Breast epithelium (tissue), 4 donors: ENCODE results near the gene ADAMTS1. TPM values are rescaled to one million over a fixed set of nuclear protein-coding genes. Genes with fewer than 3 reads are reported as not detected.
"Not testable (repeated sequence)": the region's sequence is repeated elsewhere in the genome, so short reads cannot be mapped to it uniquely, and the experiment has no call there.

Experiments used
- DNase-seq, 2 donors: peaks; one replicate each; pipeline ENCODE4 v3.0.0-alpha.2; 2019; ENCODE audit warnings: low spot score in 2 of 2
- H3K27ac ChIP-seq, 2 donors: fragments of 200-600 bp; sonication (generic) in 1 of 2; one replicate each; pipeline ENCODE4 v1.5.1; 2016 to 2019; ENCODE audit warnings: mild to moderate bottlenecking in 1 of 2
- H3K27me3 ChIP-seq, 2 donors: fragments of 200-600 bp; sonication (generic) in 1 of 2; one replicate each; pipeline versions ENCODE4 v1.5.1 to v1.6.0; 2017 to 2019; ENCODE audit warnings: control low read depth in 1 of 2, mild to moderate bottlenecking in 1 of 2
- H3K36me3 ChIP-seq: fragments of 200-600 bp; one replicate; pipeline ENCODE4 v1.5.1; 2019
- H3K4me1 ChIP-seq, 2 donors: fragments of 200-600 bp; sonication (generic); one replicate each; pipeline ENCODE4 v1.5.1; 2016 to 2019; ENCODE audit warnings: control low read depth in 1 of 2
- H3K4me3 ChIP-seq, 3 donors: fragments of 200-600 bp; sonication (generic); 1 replicate in 2 of 3; 2 replicates in 1 of 3; pipeline ENCODE4 v1.5.1; 2016 to 2019; ENCODE audit warnings: mild to moderate bottlenecking in 3 of 3, moderate library complexity in 2 of 3
- H3K9me3 ChIP-seq, 2 donors: fragments of 200-600 bp; sonication (generic) in 1 of 2; one replicate each; pipeline ENCODE4 v1.5.1; 2016 to 2019; ENCODE audit warnings: control low read depth in 1 of 2
- POLR2A ChIP-seq: fragments of 450-650 bp; IDR thresholded peaks from one replicate; pipeline ENCODE4 v1.6.1; 2016; ENCODE audit warnings: antibody characterized with exemption, mild to moderate bottlenecking, moderate library complexity
- POLR2AphosphoS5 ChIP-seq, 3 donors: sonication (generic); formaldehyde crosslinking; IDR thresholded peaks; one replicate each; pipeline ENCODE4 v1.6.1; 2017; ENCODE audit warnings: antibody characterized with exemption in 3 of 3
- intact Hi-C: fragments of 100-400 bp; cut with DNase I; formaldehyde crosslinking; loops from one replicate; pipeline ENCODE4 v1.15.1; 2023; ENCODE audit warnings: low total_unique reads
- total RNA-seq, 3 donors: library from RNA; depleted of rRNA; stranded (reverse); fragments of >200 nt; gene quantifications; one replicate each; pipeline ENCODE4 v1.1.0, GENCODE V29; 2016
- TF ChIP-seq, protein P1 (sequence below), 3 donors: fragments of 450-650 bp; IDR thresholded peaks; one replicate each; pipeline ENCODE4 v1.5.1; 2016 to 2017; ENCODE audit warnings: antibody characterized with exemption in 3 of 3, mild to moderate bottlenecking in 3 of 3, moderate library complexity in 3 of 3

ADAMTS1 gene
- total RNA-seq, 3 donors from 2014 or later, result 72.0 to 198 (median 72.7) TPM

GRCh38 chr21:26865857-26866256, 20.6 kb upstream of the ADAMTS1 start:
- intact Hi-C loops, result no loop called here
- H3K4me3 ChIP-seq, result no peak overlapping the region
- H3K27me3 ChIP-seq, result no peaks in the 10 kb centered on the region
- H3K36me3 ChIP-seq, result no peaks in the 10 kb centered on the region
- no peaks in the 10 kb centered on the region for H3K9me3 ChIP-seq
- no peak overlapping the region for H3K27ac ChIP-seq
- H3K4me1 ChIP-seq, result no peaks in the 10 kb centered on the region
- TF ChIP-seq POLR2AphosphoS5 (IDR thresholded peaks at IDR 0.05), result no peak
- TF ChIP-seq, protein P1, sequence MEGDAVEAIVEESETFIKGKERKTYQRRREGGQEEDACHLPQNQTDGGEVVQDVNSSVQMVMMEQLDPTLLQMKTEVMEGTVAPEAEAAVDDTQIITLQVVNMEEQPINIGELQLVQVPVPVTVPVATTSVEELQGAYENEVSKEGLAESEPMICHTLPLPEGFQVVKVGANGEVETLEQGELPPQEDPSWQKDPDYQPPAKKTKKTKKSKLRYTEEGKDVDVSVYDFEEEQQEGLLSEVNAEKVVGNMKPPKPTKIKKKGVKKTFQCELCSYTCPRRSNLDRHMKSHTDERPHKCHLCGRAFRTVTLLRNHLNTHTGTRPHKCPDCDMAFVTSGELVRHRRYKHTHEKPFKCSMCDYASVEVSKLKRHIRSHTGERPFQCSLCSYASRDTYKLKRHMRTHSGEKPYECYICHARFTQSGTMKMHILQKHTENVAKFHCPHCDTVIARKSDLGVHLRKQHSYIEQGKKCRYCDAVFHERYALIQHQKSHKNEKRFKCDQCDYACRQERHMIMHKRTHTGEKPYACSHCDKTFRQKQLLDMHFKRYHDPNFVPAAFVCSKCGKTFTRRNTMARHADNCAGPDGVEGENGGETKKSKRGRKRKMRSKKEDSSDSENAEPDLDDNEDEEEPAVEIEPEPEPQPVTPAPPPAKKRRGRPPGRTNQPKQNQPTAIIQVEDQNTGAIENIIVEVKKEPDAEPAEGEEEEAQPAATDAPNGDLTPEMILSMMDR (IDR thresholded peaks at IDR 0.05), result no peak
- no peak for TF ChIP-seq POLR2A
- no peak for DNase-seq

DNA sequence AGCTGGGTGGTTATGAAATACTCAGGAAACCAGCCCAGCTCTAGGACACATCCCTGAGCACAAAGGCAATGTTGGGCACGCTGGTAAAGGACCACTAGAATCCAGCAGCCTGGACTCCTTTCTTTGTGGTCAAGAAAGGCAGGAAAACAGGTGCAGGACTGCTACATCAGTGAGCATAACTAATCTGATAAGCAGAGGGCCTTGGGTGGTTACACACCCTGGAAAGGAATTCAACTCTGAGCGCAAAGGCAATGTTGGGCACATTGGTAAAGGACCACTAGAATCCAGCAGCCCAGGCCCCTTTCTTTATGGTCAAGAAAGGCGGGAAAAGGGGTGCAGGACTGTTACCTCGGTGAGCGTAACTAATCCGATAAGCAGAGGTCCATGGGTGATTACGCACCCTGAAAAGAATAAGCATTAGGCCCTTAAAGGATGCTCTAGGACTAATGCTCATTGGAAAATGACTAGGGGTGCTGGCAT, 11.7 kb upstream of the ADAMTS1 start:
- H3K27ac ChIP-seq, H3K36me3 ChIP-seq, H3K4me3 ChIP-seq, DNase-seq, H3K9me3 ChIP-seq, H3K27me3 ChIP-seq, H3K4me1 ChIP-seq, intact Hi-C loops: not testable (repeated sequence)

- DNase-seq, H3K36me3 ChIP-seq, H3K27me3 ChIP-seq, H3K4me1 ChIP-seq, H3K27ac ChIP-seq, H3K9me3 ChIP-seq, H3K4me3 ChIP-seq, intact Hi-C loops: not testable (repeated sequence)
Measured at GRCh38 chr21:26854695-26855094, 9.5 kb upstream of the ADAMTS1 start.

GRCh38 chr21:26852423-26852822, 7.2 kb upstream of the ADAMTS1 start:
- H3K27ac ChIP-seq, result no peak overlapping the region
- no peaks in the 10 kb centered on the region for H3K9me3 ChIP-seq
- intact Hi-C loops, result no loop called here
- H3K27me3 ChIP-seq, result no peaks in the 10 kb centered on the region
- TF ChIP-seq, protein P1 (IDR thresholded peaks at IDR 0.05), result no peak
- no peak for TF ChIP-seq POLR2A
- TF ChIP-seq POLR2AphosphoS5 (IDR thresholded peaks at IDR 0.05), result no peak
- no peaks in the 10 kb centered on the region for H3K4me1 ChIP-seq
- no peak overlapping the region for H3K4me3 ChIP-seq
- no peak for DNase-seq
- no peaks in the 10 kb centered on the region for H3K36me3 ChIP-seq

DNA sequence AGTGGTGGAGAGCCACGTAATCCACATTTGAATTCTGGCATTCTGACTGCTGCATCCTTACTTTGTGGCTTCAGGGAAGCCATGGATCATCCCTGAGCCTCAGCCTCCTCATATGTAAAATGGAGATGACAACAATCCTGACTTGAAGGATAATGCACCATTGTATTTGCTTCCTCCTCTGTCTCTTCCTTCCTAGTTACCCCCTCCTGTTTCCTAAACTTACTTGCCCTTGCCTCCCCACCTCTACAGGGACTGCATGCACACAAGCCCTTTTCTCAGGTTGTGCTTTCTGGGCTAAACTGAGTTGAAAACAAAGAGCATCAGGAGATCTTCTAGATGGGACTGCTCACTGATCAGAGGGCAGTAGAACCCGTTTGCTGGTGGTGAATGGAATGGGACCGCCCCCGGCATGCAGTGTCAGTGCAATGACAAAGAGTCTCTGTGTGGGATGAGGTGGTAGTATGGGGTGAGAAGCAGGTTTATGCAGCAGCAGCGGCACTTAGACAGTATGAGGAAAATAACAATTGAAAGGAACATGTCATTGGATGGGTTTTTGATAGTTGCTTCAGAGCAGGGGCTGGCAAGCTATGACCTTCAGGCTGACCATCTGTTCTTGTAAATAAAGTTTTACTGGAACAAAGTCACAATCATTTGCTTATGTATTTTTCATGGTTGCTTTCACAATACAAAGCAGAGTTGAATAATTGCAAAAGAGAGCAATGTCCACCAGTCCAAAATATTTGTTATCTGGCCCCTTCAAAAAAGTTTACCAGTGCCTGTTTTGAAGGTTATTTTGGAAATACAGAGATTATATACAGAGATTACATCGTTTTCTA, 6.1 kb upstream of the ADAMTS1 start:
- H3K27ac ChIP-seq, result no peak overlapping the region
- H3K4me3 ChIP-seq, result no peak overlapping the region
- no peak for DNase-seq
- H3K27me3 ChIP-seq, result no peaks in the 10 kb centered on the region
- H3K4me1 ChIP-seq, result no peaks in the 10 kb centered on the region
- TF ChIP-seq POLR2A (no peak), POLR2AphosphoS5 (IDR thresholded peaks at IDR 0.05) (no peak)
- TF ChIP-seq, protein P1 (IDR thresholded peaks at IDR 0.05), result no peak
- intact Hi-C loops, result no loop called here
- H3K9me3 ChIP-seq, result no peaks in the 10 kb centered on the region
- no peaks in the 10 kb centered on the region for H3K36me3 ChIP-seq

DNA sequence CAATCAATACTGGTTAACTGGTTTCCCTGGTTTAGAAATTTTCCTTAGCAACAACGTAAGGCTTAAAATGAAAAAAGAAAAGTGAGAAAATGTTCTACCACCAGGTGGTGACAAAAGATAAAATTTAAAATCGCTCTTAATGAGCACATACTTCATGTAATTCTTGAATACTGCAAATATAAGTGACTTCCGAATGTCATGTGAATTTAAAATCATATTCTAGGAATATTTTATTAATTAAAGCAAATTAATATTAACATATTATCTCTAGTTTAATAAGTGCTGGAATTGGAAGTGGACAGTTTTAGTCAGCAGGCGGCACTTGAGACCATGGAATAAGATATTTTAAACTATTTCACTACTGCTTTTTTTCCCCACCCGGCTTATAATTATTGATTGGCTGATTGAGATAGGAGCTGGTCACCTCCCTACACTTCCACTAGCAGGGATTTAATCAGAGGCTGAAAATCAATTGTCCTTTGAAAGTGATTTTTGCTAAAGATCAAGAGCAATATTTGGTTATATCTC, 5.0 kb upstream of the ADAMTS1 start:
- no peak overlapping the region for H3K27ac ChIP-seq
- H3K4me1 ChIP-seq, result no peaks in the 10 kb centered on the region
- H3K9me3 ChIP-seq, result no peaks in the 10 kb centered on the region
- TF ChIP-seq, protein P1 (IDR thresholded peaks at IDR 0.05), result peak; percentile 81 to 87 (median 85)
- TF ChIP-seq POLR2AphosphoS5 (IDR thresholded peaks at IDR 0.05), result no peak
- no peaks in the 10 kb centered on the region for H3K36me3 ChIP-seq
- H3K4me3 ChIP-seq, result no peak overlapping the region
- no peak for DNase-seq
- intact Hi-C loops, result no loop called here
- no peaks in the 10 kb centered on the region for H3K27me3 ChIP-seq
